Keratinocyte (primary cell): ENCODE data around the gene DDX39B. TPM values are rescaled to one million over a fixed set of nuclear protein-coding genes. Genes with fewer than 3 reads are reported as not detected.

Experiments
- DNase-seq: peaks from one replicate; pipeline ENCODE4 v3.0.0-alpha.2; 2011; ENCODE audit warnings: low read depth, missing footprints, low spot score
- FAIRE-seq: peaks from 2 replicates; lab custom pipeline; 2011; peaks lifted over from hg19 to GRCh38; lab: Jason Lieb, UNC
- H2AFZ ChIP-seq: 2 replicates; pipeline ENCODE4 v1.6.0; 2012; ENCODE audit warnings: low read length, control low read depth, inconsistent platforms; ENCODE audit not compliant: control insufficient read depth
- H3K27ac ChIP-seq: 2 replicates; pipeline ENCODE4 v1.5.1; 2011; ENCODE audit warnings: low read length; ENCODE audit not compliant: control insufficient read depth, insufficient read depth
- H3K27me3 ChIP-seq: 3 replicates; pipeline ENCODE4 v1.6.0; 2011; ENCODE audit warnings: low read length; ENCODE audit not compliant: control insufficient read depth, insufficient read depth; ENCODE audit errors: extremely low read depth
- H3K36me3 ChIP-seq, 2 experiments: 2 replicates in 1 of 2; 3 replicates in 1 of 2; pipeline ENCODE4 v1.5.1; 2011; ENCODE audit warnings: low read length in 2 of 2, mild to moderate bottlenecking in 1 of 2; ENCODE audit not compliant: control insufficient read depth in 2 of 2, insufficient read depth in 2 of 2; ENCODE audit errors: extremely low read depth in 1 of 2
- H3K4me1 ChIP-seq: 3 replicates; pipeline ENCODE4 v1.5.1; 2011; ENCODE audit warnings: low read length; ENCODE audit not compliant: control insufficient read depth, insufficient read depth; ENCODE audit errors: extremely low read depth
- H3K4me2 ChIP-seq: 3 replicates; pipeline ENCODE4 v1.6.0; 2011; ENCODE audit warnings: low read depth, low read length; ENCODE audit not compliant: control insufficient read depth, insufficient read depth; ENCODE audit errors: extremely low read depth
- H3K4me3 ChIP-seq, 3 experiments: fragments of 200-600 bp in 1 of 3; sonication (generic) in 1 of 3; 2 replicates in 2 of 3; 3 replicates in 1 of 3; pipeline ENCODE4 v1.5.1; 2011 to 2016; ENCODE audit warnings: low read length in 3 of 3, mild to moderate bottlenecking in 3 of 3, control low read depth in 2 of 3, inconsistent platforms in 1 of 3, low read depth in 1 of 3, mixed read lengths in 1 of 3, mixed run types in 1 of 3, moderate library complexity in 1 of 3; ENCODE audit not compliant: control insufficient read depth in 2 of 3, insufficient read depth in 2 of 3; ENCODE audit errors: extremely low read depth in 1 of 3
- H3K79me2 ChIP-seq: 2 replicates; pipeline ENCODE4 v1.6.0; 2012; ENCODE audit warnings: low read length; ENCODE audit not compliant: control insufficient read depth, insufficient read depth
- H3K9ac ChIP-seq: 3 replicates; pipeline ENCODE4 v1.6.0; 2011; ENCODE audit warnings: low read length; ENCODE audit not compliant: control insufficient read depth, insufficient read depth; ENCODE audit errors: extremely low read depth
- H3K9me1 ChIP-seq: 3 replicates; pipeline ENCODE4 v1.6.0; 2011; ENCODE audit warnings: low read length; ENCODE audit not compliant: control insufficient read depth, insufficient read depth; ENCODE audit errors: extremely low read depth
- H3K9me3 ChIP-seq: 2 replicates; pipeline ENCODE4 v1.5.1; 2012; ENCODE audit warnings: low read depth, low read length; ENCODE audit not compliant: control insufficient read depth
- H4K20me1 ChIP-seq: 3 replicates; pipeline ENCODE4 v1.6.0; 2011; ENCODE audit warnings: low read length; ENCODE audit not compliant: control insufficient read depth, insufficient read depth; ENCODE audit errors: extremely low read depth
- EZH2 ChIP-seq: IDR thresholded peaks from one replicate; pipeline ENCODE4 v1.6.1; 2012; ENCODE audit warnings: inconsistent platforms, mild to moderate bottlenecking, low read length, moderate library complexity
- dilution Hi-C: fragments of 300-500 bp; cut with MboI; formaldehyde crosslinking; loops from one replicate; pipeline ENCODE4 v1.7.0; 2020; ENCODE audit warnings: low sequenced_read_pairs; ENCODE audit not compliant: extremely low pct_ligation_motif_present
- polyA plus RNA-seq, 5 experiments: library from polyadenylated mRNA; depleted of rRNA in 3 of 5; stranded (reverse) in 3 of 5; stranded (forward) in 1 of 5; unstranded in 1 of 5; fragments of >200 nt; gene quantifications; 1 replicate in 1 of 5; 2 replicates in 3 of 5; 3 replicates in 1 of 5; pipeline versions ENCODE4 v1.2.1 to v1.2.3, GENCODE V29; 2011 to 2012; ENCODE audit warnings: missing spikeins in 2 of 5, low read depth in 1 of 5, low replicate concordance in 1 of 5
- TF ChIP-seq, protein P1 (sequence below), 3 experiments: IDR thresholded peaks in 1 of 3; conservative IDR thresholded peaks in 1 of 3; optimal IDR thresholded peaks in 1 of 3; 2 replicates in 2 of 3; 3 replicates in 1 of 3; pipeline versions ENCODE3 to v1.5.1; 2011; ENCODE audit warnings: low read length in 3 of 3, mild to moderate bottlenecking in 3 of 3, moderate library complexity in 2 of 3, control low read depth in 1 of 3, inconsistent platforms in 1 of 3; ENCODE audit not compliant: insufficient read depth in 2 of 3; ENCODE audit errors: extremely low read depth in 1 of 3

DDX39B gene
- polyA plus RNA-seq, 1 donor (not counting 4 experiments of a cell fraction or from before 2014, with no cell fraction given) = 314 TPM

DNA sequence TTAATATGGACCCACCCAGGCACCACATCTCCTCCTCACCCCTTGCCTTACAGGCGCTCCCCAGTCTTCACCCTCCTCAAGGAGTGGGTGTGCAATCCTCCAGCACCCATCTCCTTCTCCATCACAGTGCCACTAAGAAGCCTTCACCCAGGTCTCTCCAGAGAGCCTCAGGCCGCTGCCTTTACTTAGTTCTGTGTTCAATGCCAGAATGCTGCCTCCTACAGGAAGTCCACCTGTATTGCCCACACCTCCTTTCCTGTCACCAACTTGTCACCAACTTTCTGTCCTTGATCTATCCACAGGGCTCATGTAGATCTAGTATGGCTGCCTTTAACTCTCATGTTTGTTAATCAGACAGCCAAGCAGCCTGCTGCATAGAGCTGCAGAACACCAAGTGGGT, 43.7 kb upstream of the DDX39B start:
- no peak overlapping the region for H3K4me2 ChIP-seq
- H3K4me1 ChIP-seq = peaks cover 4% of the 10 kb centered on the region
- dilution Hi-C loops = no loop called here
- no peaks in the 10 kb centered on the region for H3K9me1 ChIP-seq
- TF ChIP-seq, protein P1, sequence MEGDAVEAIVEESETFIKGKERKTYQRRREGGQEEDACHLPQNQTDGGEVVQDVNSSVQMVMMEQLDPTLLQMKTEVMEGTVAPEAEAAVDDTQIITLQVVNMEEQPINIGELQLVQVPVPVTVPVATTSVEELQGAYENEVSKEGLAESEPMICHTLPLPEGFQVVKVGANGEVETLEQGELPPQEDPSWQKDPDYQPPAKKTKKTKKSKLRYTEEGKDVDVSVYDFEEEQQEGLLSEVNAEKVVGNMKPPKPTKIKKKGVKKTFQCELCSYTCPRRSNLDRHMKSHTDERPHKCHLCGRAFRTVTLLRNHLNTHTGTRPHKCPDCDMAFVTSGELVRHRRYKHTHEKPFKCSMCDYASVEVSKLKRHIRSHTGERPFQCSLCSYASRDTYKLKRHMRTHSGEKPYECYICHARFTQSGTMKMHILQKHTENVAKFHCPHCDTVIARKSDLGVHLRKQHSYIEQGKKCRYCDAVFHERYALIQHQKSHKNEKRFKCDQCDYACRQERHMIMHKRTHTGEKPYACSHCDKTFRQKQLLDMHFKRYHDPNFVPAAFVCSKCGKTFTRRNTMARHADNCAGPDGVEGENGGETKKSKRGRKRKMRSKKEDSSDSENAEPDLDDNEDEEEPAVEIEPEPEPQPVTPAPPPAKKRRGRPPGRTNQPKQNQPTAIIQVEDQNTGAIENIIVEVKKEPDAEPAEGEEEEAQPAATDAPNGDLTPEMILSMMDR (optimal IDR thresholded peaks at IDR 0.05 in 1 of 3, IDR thresholded peaks at IDR 0.05 in 1 of 3, conservative IDR thresholded peaks at IDR 0.05 in 1 of 3; ENCODE audit: extremely low read depth in 1 of 3, insufficient read depth in 2 of 3, low read length in 3 of 3) = peak; percentile 33 to 60 (median 46)
- no peak for TF ChIP-seq EZH2
- FAIRE-seq = no peak
- H3K9ac ChIP-seq = no peak overlapping the region
- no peak overlapping the region for H3K4me3 ChIP-seq
- H3K27me3 ChIP-seq = peaks cover 3% of the 10 kb centered on the region
- DNase-seq = no peak
- no peaks in the 10 kb centered on the region for H3K9me3 ChIP-seq
- no peaks in the 10 kb centered on the region for H3K36me3 ChIP-seq
- H4K20me1 ChIP-seq = no peaks in the 10 kb centered on the region
- H3K27ac ChIP-seq = no peak overlapping the region
- no peaks in the 10 kb centered on the region for H3K79me2 ChIP-seq
- no peak overlapping the region for H2AFZ ChIP-seq

DNA sequence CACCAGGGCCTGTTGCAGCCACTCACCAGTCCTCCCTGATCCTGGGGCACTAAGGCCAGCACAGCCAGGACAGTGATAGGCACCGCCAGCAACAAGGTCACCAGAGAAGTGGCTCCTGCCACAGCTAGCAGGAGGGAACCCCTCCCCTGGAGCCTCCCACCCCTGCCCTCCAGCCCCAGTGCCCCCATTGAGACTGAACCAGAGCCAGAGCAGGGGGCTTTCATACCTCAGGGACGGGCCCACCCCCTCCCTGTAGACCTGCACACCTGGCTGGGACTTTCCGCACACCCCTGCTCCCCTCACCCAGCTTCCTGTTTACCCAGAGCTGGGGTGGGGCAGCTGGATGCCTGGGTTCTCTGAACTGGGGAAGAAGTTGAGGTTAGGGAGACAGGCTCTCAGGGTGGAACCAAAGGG, 40.4 kb upstream of the DDX39B start, which contains the start of gene LTB:
LTB (minus strand) TSS at position 195 of the 414 bp plus-strand sequence; CDS start at position 188, 7 bp downstream.
- H3K27ac ChIP-seq = peak within 1 kb of the TSS; percentile 59
- dilution Hi-C loops = no loop called here

More for the DNA sequence above, 40.4 kb upstream of the DDX39B start, which contains the start of gene LTB:
- Histone ChIP-seq H3K79me2 (no peaks in the 10 kb centered on the region), H2AFZ (peak within 1 kb of the TSS; percentile 97), H3K9ac (peak within 1 kb of the TSS; percentile 87), H4K20me1 (no peaks in the 10 kb centered on the region), H3K9me3 (no peaks in the 10 kb centered on the region), H3K9me1 (no peaks in the 10 kb centered on the region), H3K4me1 (peaks cover 15% of the 10 kb centered on the region), H3K36me3 (no peaks in the 10 kb centered on the region), H3K4me2 (peak within 1 kb of the TSS; percentile 93), H3K27me3 (no peaks in the 10 kb centered on the region), H3K4me3 (peak within 1 kb of the TSS; percentile 50 to 90 (median 85))
- no peak for TF ChIP-seq EZH2
- TF ChIP-seq, protein P1 (optimal IDR thresholded peaks at IDR 0.05 in 1 of 3, IDR thresholded peaks at IDR 0.05 in 1 of 3, conservative IDR thresholded peaks at IDR 0.05 in 1 of 3; ENCODE audit: extremely low read depth in 1 of 3, insufficient read depth in 2 of 3, low read length in 3 of 3) = no peak
- FAIRE-seq (no peak), DNase-seq (no peak)
